Epithelial cell of esophagus (primary cell): Measurements from ENCODE around the gene AFAP1.

ENCODE experiments used
- DNase-seq: peaks from one replicate; pipeline ENCODE4 v3.0.0; 2010; ENCODE audit warnings: low read depth
- H3K4me3 ChIP-seq: 2 replicates; pipeline ENCODE4 v1.5.1; 2011; ENCODE audit warnings: mild to moderate bottlenecking, low read length, control low read depth
- CTCF ChIP-seq: IDR thresholded peaks from 2 replicates; pipeline ENCODE4 v1.5.1; 2011; ENCODE audit warnings: low read depth, mild to moderate bottlenecking, low read length, control low read depth, inconsistent platforms; ENCODE audit not compliant: insufficient read depth; ENCODE audit errors: missing control alignments

Gene AFAP1

GRCh38 chr4:7777017-7777710 is 162.5 kb downstream of the AFAP1 start:
- DNase-seq, result no peak

GRCh38 chr4:7775396-7775795 is 164.3 kb downstream of the AFAP1 start:
- no peak for TF ChIP-seq CTCF
- H3K4me3 ChIP-seq, result no peak overlapping the region
- no peak for DNase-seq

More at GRCh38 chr4:7777017-7777710, 162.5 kb downstream of the AFAP1 start:
- no peak overlapping the region for H3K4me3 ChIP-seq
- TF ChIP-seq CTCF, result no peak

- DNase-seq, result no peak
- H3K4me3 ChIP-seq, result no peak overlapping the region
- TF ChIP-seq CTCF, result no peak
These were observed 165.1 kb downstream of the AFAP1 start for GRCh38 chr4:7774301-7775294.

- TF ChIP-seq CTCF, result no peak
- no peak overlapping the region for H3K4me3 ChIP-seq
These were observed 166.1 kb downstream of the AFAP1 start for GRCh38 chr4:7773401-7774180.

GRCh38 chr4:7772711-7773385 is 166.8 kb downstream of the AFAP1 start:
- no peak for DNase-seq
- H3K4me3 ChIP-seq, result no peak overlapping the region
- TF ChIP-seq CTCF, result no peak

More at GRCh38 chr4:7773401-7774180, 166.1 kb downstream of the AFAP1 start:
- DNase-seq, result no peak
